Ovary (tissue), 9 donors: ENCODE measurements around the gene HMG20A. TPM values are rescaled to one million over a fixed set of nuclear protein-coding genes. Genes with fewer than 3 reads are reported as not detected.

ENCODE experiments used
- DNase-seq, 5 donors: peaks; one replicate each; pipeline ENCODE4 v3.0.0-alpha.2; 2019 to 2020
- H3K27ac ChIP-seq, 2 donors: fragments of 200-600 bp; one replicate each; pipeline versions ENCODE4 v1.5.1 to v1.8.0; 2019 to 2022
- H3K27me3 ChIP-seq: fragments of 200-600 bp; one replicate; pipeline ENCODE4 v1.8.0; 2022
- H3K36me3 ChIP-seq: fragments of 200-600 bp; sonication (generic); one replicate; pipeline ENCODE4 v1.5.1; 2019
- H3K4me1 ChIP-seq: one replicate; pipeline ENCODE4 v1.8.1; 2013; ENCODE audit warnings: mild to moderate bottlenecking, moderate library complexity; ENCODE audit not compliant: insufficient read depth
- H3K4me3 ChIP-seq: fragments of 200-600 bp; sonication (generic); one replicate; pipeline ENCODE4 v1.5.1; 2017
- H3K9me3 ChIP-seq, 2 donors: fragments of 200-600 bp in 1 of 2; sonication (generic) in 1 of 2; one replicate each; pipeline versions ENCODE4 v1.5.1 to v1.8.1; 2013 to 2019; ENCODE audit warnings: mild to moderate bottlenecking in 1 of 2, moderate library complexity in 1 of 2
- EP300 ChIP-seq: sonication (generic); formaldehyde crosslinking; IDR thresholded peaks from one replicate; pipeline ENCODE4 v1.6.1; 2017; ENCODE audit warnings: antibody characterized with exemption
- POLR2A ChIP-seq: fragments of 450-650 bp; IDR thresholded peaks from one replicate; pipeline ENCODE4 v1.6.1; 2017; ENCODE audit warnings: antibody characterized with exemption, mild to moderate bottlenecking, moderate library complexity
- WGBS, 3 donors: extraction: QIAGEN DNeasy Blood & Tissue Kit in 1 of 3; methylation state at CpG; one replicate each; pipeline versions ENCODE4 v1.1.5 to v1.1.7; 2013 to 2017; 5-methylcytosine and 5-hydroxymethylcytosine counted together
- intact Hi-C, 4 donors: fragments of 100-400 bp; cut with DNase I; formaldehyde crosslinking; loops; one replicate each; pipeline versions ENCODE4 v1.11.0 to v1.15.1; 2022 to 2023
- polyA plus RNA-seq, 2 donors: library from polyadenylated mRNA; stranded (reverse); fragments of 200-250 nt in 1 of 2; fragments of 350-450 nt in 1 of 2; fragmentation: Illumina TruSeq in 1 of 2; extraction: RNeasy Lipid Tissue Mini Kit (QIAGEN cat#74804) in 1 of 2; gene quantifications; one replicate each; pipeline ENCODE4 v1.2.3, GENCODE V29; 2013 to 2014
- total RNA-seq, 7 donors: library from RNA; depleted of rRNA in 2 of 7; stranded (reverse); fragments of >200 nt in 2 of 7; fragmentation: NEBNext Ultra II Directional in 3 of 7; extraction: Animal tissue kit (Norgen Biotek cat#: 25700) in 3 of 7; gene quantifications; one replicate each; pipeline versions ENCODE4 v1.1.0 to v1.2.4, GENCODE V29; 2016 to 2023
- TF ChIP-seq, protein P1 (sequence below), 3 donors: fragments of 450-650 bp in 2 of 3; fragments of 200-600 bp in 1 of 3; IDR thresholded peaks; one replicate each; pipeline versions ENCODE4 v1.5.1 to v1.8.0; 2016 to 2022; ENCODE audit warnings: antibody characterized with exemption in 3 of 3, mild to moderate bottlenecking in 1 of 3
- donor health status: DM: no; HTN: no; CAD: no; lungs with moderate emphysema.
- donor health status: DM: no; HTN: no; CAD: no.
- donor health status: Bipolar disorder and iron deficiency.
- donor health status: DM: yes; HTN: yes; CAD: no.
- donor health status: DM: no; HTN: no; CAD: no.
- donor health status: DM: yes; HTN: yes; CAD: no.

HMG20A gene
- total and polyA plus RNA-seq, 9 donors = 18.2 to 53.4 (median 34.9) TPM

DNA sequence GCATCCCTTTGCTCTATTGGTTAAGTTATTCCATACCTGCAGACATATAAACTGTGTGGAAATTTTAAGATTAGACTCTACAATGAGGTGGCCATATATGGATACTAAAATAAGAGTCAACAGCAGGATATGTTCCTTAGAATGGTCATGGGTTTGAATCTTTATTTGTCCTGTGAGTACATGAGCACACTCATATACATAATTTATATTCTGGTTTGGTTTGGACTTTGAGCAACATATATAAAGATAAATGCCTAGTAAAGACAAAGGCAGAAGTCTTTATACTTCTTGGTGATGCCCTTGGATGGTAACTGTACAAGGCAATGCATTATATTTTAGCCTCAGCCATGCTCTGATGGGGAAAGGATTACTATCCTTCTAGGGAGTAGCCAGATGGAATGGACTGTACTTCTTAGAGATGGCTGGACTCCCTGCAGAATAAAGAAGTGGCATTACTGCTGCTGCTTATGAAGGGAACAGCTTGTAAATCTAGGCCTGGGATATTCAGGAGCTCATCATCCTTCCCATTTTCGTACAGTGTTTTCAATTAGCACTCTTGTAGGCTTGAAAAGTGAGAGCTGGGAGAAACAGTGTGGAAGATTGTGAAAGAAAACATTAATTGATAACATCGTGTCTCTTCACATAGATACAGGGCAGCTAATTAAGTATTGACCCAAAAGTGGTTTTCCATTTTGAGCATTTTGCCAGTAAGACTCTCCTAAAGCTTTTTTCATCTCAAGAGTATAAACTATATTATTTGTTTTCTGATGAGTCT is 60.4 kb downstream of the HMG20A start:
- 53 to 61% (median 55%) methylated on average over 2 of the region's 2 CpGs for WGBS, 3 donors
- TF ChIP-seq POLR2A (no peak), EP300 (no peak)
- TF ChIP-seq, protein P1, sequence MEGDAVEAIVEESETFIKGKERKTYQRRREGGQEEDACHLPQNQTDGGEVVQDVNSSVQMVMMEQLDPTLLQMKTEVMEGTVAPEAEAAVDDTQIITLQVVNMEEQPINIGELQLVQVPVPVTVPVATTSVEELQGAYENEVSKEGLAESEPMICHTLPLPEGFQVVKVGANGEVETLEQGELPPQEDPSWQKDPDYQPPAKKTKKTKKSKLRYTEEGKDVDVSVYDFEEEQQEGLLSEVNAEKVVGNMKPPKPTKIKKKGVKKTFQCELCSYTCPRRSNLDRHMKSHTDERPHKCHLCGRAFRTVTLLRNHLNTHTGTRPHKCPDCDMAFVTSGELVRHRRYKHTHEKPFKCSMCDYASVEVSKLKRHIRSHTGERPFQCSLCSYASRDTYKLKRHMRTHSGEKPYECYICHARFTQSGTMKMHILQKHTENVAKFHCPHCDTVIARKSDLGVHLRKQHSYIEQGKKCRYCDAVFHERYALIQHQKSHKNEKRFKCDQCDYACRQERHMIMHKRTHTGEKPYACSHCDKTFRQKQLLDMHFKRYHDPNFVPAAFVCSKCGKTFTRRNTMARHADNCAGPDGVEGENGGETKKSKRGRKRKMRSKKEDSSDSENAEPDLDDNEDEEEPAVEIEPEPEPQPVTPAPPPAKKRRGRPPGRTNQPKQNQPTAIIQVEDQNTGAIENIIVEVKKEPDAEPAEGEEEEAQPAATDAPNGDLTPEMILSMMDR (IDR thresholded peaks at IDR 0.05) = no peak
- intact Hi-C loops = no loop called here
- DNase-seq = no peak
- Histone ChIP-seq H3K9me3 (no peaks in the 10 kb centered on the region), H3K4me1 (no peaks in the 10 kb centered on the region), H3K27me3 (no peaks in the 10 kb centered on the region), H3K36me3 (no peaks in the 10 kb centered on the region), H3K4me3 (no peak overlapping the region), H3K27ac (no peak overlapping the region)

DNA sequence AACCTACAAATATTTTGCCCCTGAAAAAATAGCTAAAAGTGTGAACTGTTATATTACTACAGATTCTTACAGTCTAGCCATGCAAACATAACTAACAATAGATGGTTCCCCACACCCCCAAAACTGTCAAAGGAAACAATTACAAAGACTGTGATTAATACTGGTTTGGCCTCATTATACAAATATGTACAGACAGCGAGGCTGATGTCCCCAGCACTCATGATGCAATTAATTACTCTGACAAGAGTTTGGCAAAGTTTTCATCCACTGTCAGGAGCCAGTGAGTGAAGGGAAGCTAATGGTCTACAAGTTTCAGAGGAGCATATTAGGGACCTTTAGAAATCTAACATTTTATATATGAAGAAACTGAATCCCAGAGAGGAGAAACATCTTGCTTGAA is 61.0 kb downstream of the HMG20A start:
- Histone ChIP-seq H3K27ac (no peak overlapping the region), H3K36me3 (no peaks in the 10 kb centered on the region), H3K27me3 (no peaks in the 10 kb centered on the region), H3K9me3 (no peaks in the 10 kb centered on the region), H3K4me1 (peaks cover 2% of the 10 kb centered on the region), H3K4me3 (no peak overlapping the region)
- intact Hi-C loops = no loop called here
- TF ChIP-seq POLR2A (no peak), EP300 (no peak)
- TF ChIP-seq, protein P1 (IDR thresholded peaks at IDR 0.05) = no peak
- 32 to 61% (median 46%) methylated on average over 1 of the region's 1 CpG for WGBS, 3 donors
- no peak for DNase-seq

DNA sequence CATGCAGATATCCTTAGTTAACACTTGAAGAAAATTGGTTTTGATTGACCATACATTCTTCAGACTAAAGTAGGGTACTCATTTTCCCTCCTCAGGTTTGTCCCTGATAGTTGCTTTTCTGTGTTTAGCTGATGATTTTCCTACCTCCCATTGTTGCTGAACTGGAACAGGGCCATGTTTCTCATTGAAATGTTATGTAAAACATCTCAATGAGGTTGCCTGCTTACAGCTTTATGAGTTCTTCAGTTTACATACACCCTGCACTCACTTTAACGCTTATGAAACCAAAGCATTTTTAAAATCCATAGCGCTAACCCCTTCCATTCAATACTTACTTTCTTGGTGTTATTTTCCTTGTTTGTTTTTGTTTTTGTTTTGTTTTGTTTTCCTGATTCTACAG is 61.9 kb downstream of the HMG20A start:
- no peak overlapping the region for H3K27ac ChIP-seq
- no peaks in the 10 kb centered on the region for H3K36me3 ChIP-seq
- H3K9me3 ChIP-seq = no peaks in the 10 kb centered on the region
- DNase-seq = no peak
- H3K4me3 ChIP-seq = no peak overlapping the region
- intact Hi-C loops = no loop called here
- no peaks in the 10 kb centered on the region for H3K27me3 ChIP-seq
- WGBS, 3 donors = 26 to 44% (median 32%) methylated on average over 2 of the region's 2 CpGs
- TF ChIP-seq EP300 (no peak), POLR2A (no peak)
- TF ChIP-seq, protein P1 (IDR thresholded peaks at IDR 0.05) = no peak
- peaks cover 11% of the 10 kb centered on the region for H3K4me1 ChIP-seq

DNA sequence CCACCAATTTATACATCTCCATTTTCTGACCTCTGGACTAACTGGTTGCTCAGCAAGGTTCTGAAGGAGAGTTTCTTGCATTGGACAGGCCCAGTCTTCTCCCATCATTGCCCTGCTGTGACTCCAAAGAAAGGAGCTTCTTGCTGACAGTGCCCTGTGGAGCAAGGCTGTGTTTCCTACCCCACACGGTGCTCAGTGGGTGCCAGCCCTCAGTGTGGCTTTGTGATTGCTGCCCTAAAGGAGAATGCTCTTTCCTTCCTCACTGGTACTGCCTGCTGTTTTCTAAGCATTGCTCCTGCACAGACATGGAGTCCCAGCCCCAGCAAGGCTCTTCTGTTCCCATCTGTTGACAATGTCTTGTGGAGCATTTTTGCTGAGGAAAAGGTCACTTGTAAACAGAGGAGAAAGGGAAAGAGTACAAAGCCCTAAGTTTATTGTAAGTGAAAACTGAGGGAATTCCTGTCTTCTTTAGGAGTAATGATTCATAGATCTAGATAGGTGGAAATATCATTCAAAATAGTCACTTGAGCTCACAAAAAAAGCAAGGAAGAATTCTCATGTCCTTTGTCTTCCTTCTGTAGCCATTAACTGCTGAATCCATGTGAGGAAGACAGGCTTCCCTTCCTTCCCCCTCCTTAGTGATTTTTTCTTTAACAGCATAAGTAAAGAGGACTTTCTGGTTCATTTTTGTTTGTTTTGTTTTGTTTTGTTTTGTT is 62.9 kb downstream of the HMG20A start:
- Histone ChIP-seq H3K9me3 (no peaks in the 10 kb centered on the region), H3K4me1 (peaks cover 11% of the 10 kb centered on the region), H3K27ac (no peak overlapping the region), H3K36me3 (no peaks in the 10 kb centered on the region), H3K4me3 (no peak overlapping the region), H3K27me3 (no peaks in the 10 kb centered on the region)
- 43 to 56% (median 53%) methylated on average over 1 of the region's 1 CpG for WGBS, 3 donors
- no peak for DNase-seq
- intact Hi-C loops = no loop called here
- TF ChIP-seq EP300 = no peak
- TF ChIP-seq, protein P1 (IDR thresholded peaks at IDR 0.05) = no peak
- TF ChIP-seq POLR2A = no peak
